Fibroblast of mammary gland (primary cell): ENCODE results near the gene MPZL2.
A peak's percentile ranks its signal among the peaks of the same experiment; 100 is the strongest.
"Not testable (repeated sequence)": the region's sequence is repeated elsewhere in the genome, so short reads cannot be mapped to it uniquely, and the experiment has no call there.

Source experiments
- DNase-seq: peaks from one replicate; pipeline ENCODE4 v3.0.0-alpha.2; 2010; ENCODE audit warnings: low read depth
- H3K4me3 ChIP-seq: 2 replicates; pipeline ENCODE4 v1.5.1; 2011; ENCODE audit warnings: low read depth, mild to moderate bottlenecking, low read length, moderate library complexity; ENCODE audit not compliant: control insufficient read depth
- CTCF ChIP-seq: conservative IDR thresholded peaks from 2 replicates; pipeline ENCODE4 v1.5.1; 2011; ENCODE audit warnings: low read depth, low read length, inconsistent platforms; ENCODE audit not compliant: control insufficient read depth, insufficient read depth

MPZL2 gene

GRCh38 chr11:118263695-118264568 lies at the start of gene MPZL2:
Gene MPZL2, minus strand, starts transcription at chr11:118264297. Its CDS starts 144 bp downstream, at chr11:118264153.
- no peak within 1 kb of the TSS for H3K4me3 ChIP-seq
- no peak for TF ChIP-seq CTCF
- DNase-seq: no peak

GRCh38 chr11:118313242-118313641 lies 49.1 kb upstream of the MPZL2 start:
- TF ChIP-seq CTCF: no peak
- peak; percentile 53 for DNase-seq
- H3K4me3 ChIP-seq: no peak overlapping the region

- no peak overlapping the region for H3K4me3 ChIP-seq
- no peak for TF ChIP-seq CTCF
- no peak for DNase-seq
Measured at GRCh38 chr11:118312328-118312727, 48.2 kb upstream of the MPZL2 start.

- no peak for DNase-seq
- no peak for TF ChIP-seq CTCF
- H3K4me3 ChIP-seq: no peak overlapping the region
Measured at GRCh38 chr11:118311518-118311917, 47.4 kb upstream of the MPZL2 start.

- no peak overlapping the region for H3K4me3 ChIP-seq
- TF ChIP-seq CTCF: no peak
- DNase-seq: no peak
Measured at GRCh38 chr11:118310781-118311485, 46.8 kb upstream of the MPZL2 start.

- TF ChIP-seq CTCF: no peak
- H3K4me3 ChIP-seq: no peak overlapping the region
- DNase-seq: no peak
Measured at GRCh38 chr11:118310271-118310670, 46.2 kb upstream of the MPZL2 start.

GRCh38 chr11:118308995-118309528 lies 45.0 kb upstream of the MPZL2 start:
- not testable (repeated sequence) for H3K4me3 ChIP-seq, DNase-seq
